Measurements from ENCODE around the gene DAB2. TPM values are rescaled to one million over a fixed set of nuclear protein-coding genes. Genes with fewer than 3 reads are reported as not detected.

Gene DAB2
- total RNA-seq, 2 donors from 2014 or later: 15.6 to 38.1 TPM

- Histone ChIP-seq H3K4me1 (replicated peaks) (no peaks in the 10 kb centered on the region), H3K27me3 (replicated peaks; ENCODE audit: insufficient read depth) (no peaks in the 10 kb centered on the region), H3K9me3 (no peaks in the 10 kb centered on the region), H3K4me3 (no peak within 1 kb of the TSS), H3K36me3 (no peaks in the 10 kb centered on the region), H3K27ac (no peak within 1 kb of the TSS)
- DNase-seq (ENCODE audit: low spot score): no peak
- TF ChIP-seq POLR2A (IDR thresholded peaks at IDR 0.05) (no peak), POLR2AphosphoS5 (IDR thresholded peaks at IDR 0.05) (no peak)
- TF ChIP-seq, protein P1, sequence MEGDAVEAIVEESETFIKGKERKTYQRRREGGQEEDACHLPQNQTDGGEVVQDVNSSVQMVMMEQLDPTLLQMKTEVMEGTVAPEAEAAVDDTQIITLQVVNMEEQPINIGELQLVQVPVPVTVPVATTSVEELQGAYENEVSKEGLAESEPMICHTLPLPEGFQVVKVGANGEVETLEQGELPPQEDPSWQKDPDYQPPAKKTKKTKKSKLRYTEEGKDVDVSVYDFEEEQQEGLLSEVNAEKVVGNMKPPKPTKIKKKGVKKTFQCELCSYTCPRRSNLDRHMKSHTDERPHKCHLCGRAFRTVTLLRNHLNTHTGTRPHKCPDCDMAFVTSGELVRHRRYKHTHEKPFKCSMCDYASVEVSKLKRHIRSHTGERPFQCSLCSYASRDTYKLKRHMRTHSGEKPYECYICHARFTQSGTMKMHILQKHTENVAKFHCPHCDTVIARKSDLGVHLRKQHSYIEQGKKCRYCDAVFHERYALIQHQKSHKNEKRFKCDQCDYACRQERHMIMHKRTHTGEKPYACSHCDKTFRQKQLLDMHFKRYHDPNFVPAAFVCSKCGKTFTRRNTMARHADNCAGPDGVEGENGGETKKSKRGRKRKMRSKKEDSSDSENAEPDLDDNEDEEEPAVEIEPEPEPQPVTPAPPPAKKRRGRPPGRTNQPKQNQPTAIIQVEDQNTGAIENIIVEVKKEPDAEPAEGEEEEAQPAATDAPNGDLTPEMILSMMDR (IDR thresholded peaks at IDR 0.05): no peak
- intact Hi-C loops (cut with DNase I): no loop called here
- WGBS: 63% methylated on average over 6 of the region's 6 CpGs
Measured at GRCh38 chr5:39364367-39364766, 60.4 kb downstream of the DAB2 start, which contains the start of gene C9. TSS of gene C9 (minus strand) at chr5:39364495. CDS start at chr5:39364464, 31 bp downstream.

DNA sequence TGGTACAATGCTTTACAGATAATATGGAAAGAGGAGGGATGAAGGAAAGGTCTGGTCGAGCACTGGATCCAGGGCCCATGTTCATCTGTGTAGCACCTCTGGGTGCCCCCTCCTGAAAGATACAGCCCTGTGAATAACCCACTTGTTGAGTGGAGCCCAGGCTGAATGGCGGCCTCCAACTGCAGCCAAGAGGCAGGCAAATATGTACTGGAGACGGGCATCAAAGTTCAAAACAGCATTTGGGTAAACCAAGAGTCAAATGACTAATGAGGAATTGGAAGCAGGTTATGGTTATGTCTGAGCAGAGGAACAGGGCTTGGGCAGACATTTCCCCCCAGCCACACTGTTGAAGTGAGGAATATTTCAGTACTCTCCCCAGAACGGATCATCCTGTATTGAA is 61.6 kb downstream of the DAB2 start:
- H3K36me3 ChIP-seq: no peaks in the 10 kb centered on the region
- H3K4me1 ChIP-seq (replicated peaks): no peaks in the 10 kb centered on the region
- H3K27me3 ChIP-seq (replicated peaks; ENCODE audit: insufficient read depth): no peaks in the 10 kb centered on the region
- no peaks in the 10 kb centered on the region for H3K9me3 ChIP-seq
- TF ChIP-seq, protein P1 (IDR thresholded peaks at IDR 0.05): no peak
- TF ChIP-seq POLR2AphosphoS5 (IDR thresholded peaks at IDR 0.05) (no peak), POLR2A (IDR thresholded peaks at IDR 0.05) (no peak)
- no peak for DNase-seq (ENCODE audit: low spot score)
- intact Hi-C loops (cut with DNase I): no loop called here
- no peak overlapping the region for H3K27ac ChIP-seq
- 87% methylated on average over 4 of the region's 4 CpGs for WGBS
- H3K4me3 ChIP-seq: no peak overlapping the region

DNA sequence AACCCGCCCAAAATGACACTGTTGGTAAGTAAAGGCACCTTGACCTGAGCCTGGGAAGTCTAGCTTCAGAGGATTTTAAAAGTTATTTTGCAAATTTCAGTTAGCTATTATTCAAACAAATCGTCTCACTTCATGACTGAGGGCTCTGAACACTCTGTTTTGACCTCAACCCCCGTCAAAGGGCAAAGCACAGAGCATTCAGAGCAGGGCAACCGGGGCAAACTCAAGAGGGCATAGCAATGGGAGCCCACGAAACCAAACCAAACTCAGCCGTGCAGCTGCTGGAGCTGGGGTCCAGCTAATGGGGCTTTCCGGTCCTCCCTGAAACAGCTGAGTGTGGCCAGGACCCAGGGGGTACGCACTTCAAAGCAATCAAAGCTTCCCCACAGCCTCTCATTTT is 62.1 kb downstream of the DAB2 start:
- TF ChIP-seq POLR2AphosphoS5 (IDR thresholded peaks at IDR 0.05): no peak
- TF ChIP-seq, protein P1 (IDR thresholded peaks at IDR 0.05): no peak
- no peak for TF ChIP-seq POLR2A (IDR thresholded peaks at IDR 0.05)
- WGBS: 89% methylated on average over 8 of the region's 8 CpGs
- Histone ChIP-seq H3K9me3 (no peaks in the 10 kb centered on the region), H3K36me3 (no peaks in the 10 kb centered on the region), H3K27ac (no peak overlapping the region), H3K27me3 (replicated peaks; ENCODE audit: insufficient read depth) (no peaks in the 10 kb centered on the region), H3K4me3 (no peak overlapping the region), H3K4me1 (replicated peaks) (no peaks in the 10 kb centered on the region)
- intact Hi-C loops (cut with DNase I): no loop called here
- DNase-seq (ENCODE audit: low spot score): no peak

GRCh38 chr5:39361306-39361705 is 63.5 kb downstream of the DAB2 start:
- H3K36me3 ChIP-seq: no peaks in the 10 kb centered on the region
- no peak overlapping the region for H3K27ac ChIP-seq
- H3K4me1 ChIP-seq (replicated peaks): no peaks in the 10 kb centered on the region
- WGBS: 88% methylated on average over 4 of the region's 4 CpGs
- H3K4me3 ChIP-seq: no peak overlapping the region
- H3K9me3 ChIP-seq: no peaks in the 10 kb centered on the region
- intact Hi-C loops (cut with DNase I): no loop called here
- DNase-seq (ENCODE audit: low spot score): no peak
- TF ChIP-seq, protein P1 (IDR thresholded peaks at IDR 0.05): no peak
- TF ChIP-seq POLR2AphosphoS5 (IDR thresholded peaks at IDR 0.05) (no peak), POLR2A (IDR thresholded peaks at IDR 0.05) (no peak)
- no peaks in the 10 kb centered on the region for H3K27me3 ChIP-seq (replicated peaks; ENCODE audit: insufficient read depth)

DNA sequence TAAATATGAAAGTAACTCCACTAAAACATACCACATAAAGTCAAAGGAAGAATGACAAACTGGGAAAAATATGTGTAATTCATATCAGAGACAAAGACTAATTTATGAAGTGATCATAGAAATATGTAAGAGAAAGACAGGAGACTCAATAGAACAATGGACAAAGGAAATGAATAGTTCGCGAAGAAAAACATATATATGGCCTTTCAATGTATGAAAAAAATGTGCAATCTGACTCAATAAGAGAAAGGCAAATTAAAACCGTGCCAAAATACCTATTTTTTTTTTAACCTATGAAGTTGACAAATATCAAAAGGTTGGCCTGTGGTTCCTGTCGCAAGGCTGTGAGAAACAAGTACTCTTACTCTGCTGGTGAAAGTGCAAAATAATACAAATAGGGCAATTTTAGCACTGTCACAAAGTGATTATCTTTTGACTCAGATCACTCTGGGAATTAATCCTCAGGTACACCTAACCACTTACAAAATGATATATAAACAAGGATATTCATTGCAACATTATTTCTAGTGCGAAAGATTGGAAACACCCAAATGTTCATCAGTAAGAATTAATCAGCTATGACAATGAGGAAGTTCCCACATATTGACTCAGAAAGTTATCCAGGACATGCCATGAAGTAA is 64.2 kb downstream of the DAB2 start:
- no peaks in the 10 kb centered on the region for H3K9me3 ChIP-seq
- no peak overlapping the region for H3K4me3 ChIP-seq
- intact Hi-C loops (cut with DNase I): no loop called here
- no peaks in the 10 kb centered on the region for H3K27me3 ChIP-seq (replicated peaks; ENCODE audit: insufficient read depth)
- no peaks in the 10 kb centered on the region for H3K4me1 ChIP-seq (replicated peaks)
- DNase-seq (ENCODE audit: low spot score): no peak
- H3K36me3 ChIP-seq: no peaks in the 10 kb centered on the region
- 80% methylated on average over 5 of the region's 5 CpGs for WGBS
- no peak overlapping the region for H3K27ac ChIP-seq
- TF ChIP-seq POLR2AphosphoS5 (IDR thresholded peaks at IDR 0.05): no peak
- TF ChIP-seq, protein P1 (IDR thresholded peaks at IDR 0.05): no peak
